HepG2 (cell line): Measurements from ENCODE around the gene KCNH6. TPM values are rescaled to one million over a fixed set of nuclear protein-coding genes. Genes with fewer than 3 reads are reported as not detected.

Experiments used
- CCDC6 ChIP-seq: sonication (generic); formaldehyde crosslinking; IDR thresholded peaks from 2 replicates; pipeline ENCODE4 v1.8.1; 2022; ENCODE audit warnings: mild to moderate bottlenecking, missing genetic modification reagents, moderate library complexity
- KMT2B ChIP-seq: IDR thresholded peaks from 2 replicates; pipeline ENCODE4 v1.6.1; 2016; ENCODE audit warnings: missing genetic modification reagents, missing compliant biosample characterization
- MTF2 ChIP-seq: sonication (generic); formaldehyde crosslinking; IDR thresholded peaks from 2 replicates; pipeline ENCODE4 v1.5.0; 2020; ENCODE audit warnings: missing genetic modification reagents, borderline replicate concordance
- NFATC3 ChIP-seq: sonication (generic); formaldehyde crosslinking; IDR thresholded peaks from 2 replicates; pipeline ENCODE4 v1.5.1; 2020; ENCODE audit warnings: mild to moderate bottlenecking, missing genetic modification reagents
- ZBTB40 ChIP-seq, 2 experiments: fragments of 450-650 bp in 1 of 2; sonication (generic) in 1 of 2; formaldehyde crosslinking in 1 of 2; IDR thresholded peaks; 2 replicates each; pipeline versions ENCODE4 v1.6.1 to v1.8.0; 2016 to 2022; ENCODE audit warnings: antibody characterized with exemption in 1 of 2, mild to moderate bottlenecking in 1 of 2, missing genetic modification reagents in 1 of 2
- ZFP36 ChIP-seq: fragments of 150-350 bp; IDR thresholded peaks from 2 replicates; pipeline ENCODE4 v1.6.1; 2018; ENCODE audit warnings: borderline replicate concordance, low read length, low read depth; ENCODE audit not compliant: partially characterized antibody
- ZNF264 ChIP-seq: sonication (generic); formaldehyde crosslinking; IDR thresholded peaks from 2 replicates; pipeline ENCODE4 v1.4.0; 2020; ENCODE audit warnings: missing genetic modification reagents
- ZNF280D ChIP-seq: sonication (generic); formaldehyde crosslinking; IDR thresholded peaks from 2 replicates; pipeline ENCODE4 v1.5.1; 2020; ENCODE audit warnings: mild to moderate bottlenecking, missing genetic modification reagents
- ZNF30 ChIP-seq: sonication (generic); formaldehyde crosslinking; IDR thresholded peaks from 2 replicates; pipeline ENCODE4 v1.5.0; 2020; ENCODE audit warnings: mild to moderate bottlenecking, missing genetic modification reagents
- ZNF567 ChIP-seq: sonication (generic); formaldehyde crosslinking; IDR thresholded peaks from 2 replicates; pipeline ENCODE4 v1.8.1; 2023; ENCODE audit warnings: mild to moderate bottlenecking, missing genetic modification reagents, borderline replicate concordance
- ZNF710 ChIP-seq: sonication (generic); formaldehyde crosslinking; IDR thresholded peaks from 2 replicates; pipeline ENCODE4 v1.5.0; 2020; ENCODE audit warnings: mild to moderate bottlenecking, missing genetic modification reagents, borderline replicate concordance
- polyA plus RNA-seq, 8 experiments: library from polyadenylated mRNA; depleted of rRNA in 3 of 8; stranded (reverse) in 7 of 8; unstranded in 1 of 8; fragments of >200 nt; fragmentation: Illumina TruSeq in 4 of 8; extraction: Trizol in 4 of 8; gene quantifications; 2 replicates each; pipeline versions ENCODE4 v1.2.1 to v1.2.3, GENCODE V29; 2011 to 2016; ENCODE audit warnings: low read depth in 4 of 8, missing spikeins in 1 of 8, mixed read lengths in 1 of 8; ENCODE audit not compliant: insufficient read depth in 1 of 8
- total RNA-seq, 5 experiments: library from RNA; depleted of rRNA; stranded (reverse); fragments of >200 nt; fragmentation: Illumina TruSeq; extraction: Trizol; gene quantifications; 2 replicates each; pipeline ENCODE4 v1.2.3, GENCODE V29; 2016; ENCODE audit warnings: low read depth in 1 of 5
- TF ChIP-seq, protein P1 (sequence below): IDR thresholded peaks from 2 replicates; pipeline ENCODE4 v1.6.1; 2016; ENCODE audit warnings: mild to moderate bottlenecking, missing biosample characterization, missing genetic modification reagents

KCNH6 gene
- total and polyA plus RNA-seq, 2 of the 13 experiments (the other 11 are each of a cell fraction or from before 2014, with no cell fraction given) = 0.05 to 0.18 TPM

- TF ChIP-seq ZNF280D = peak; percentile 37; the same call in 1 of the 2 replicates
- TF ChIP-seq KMT2B (CRISPR knock-in tag) = 0 out of 2 replicates have a peak, but pooled peaks have one; percentile 8
- TF ChIP-seq ZFP36 = no peak
- no peak for TF ChIP-seq MTF2 (CRISPR knock-in tag)
- TF ChIP-seq, protein P1, sequence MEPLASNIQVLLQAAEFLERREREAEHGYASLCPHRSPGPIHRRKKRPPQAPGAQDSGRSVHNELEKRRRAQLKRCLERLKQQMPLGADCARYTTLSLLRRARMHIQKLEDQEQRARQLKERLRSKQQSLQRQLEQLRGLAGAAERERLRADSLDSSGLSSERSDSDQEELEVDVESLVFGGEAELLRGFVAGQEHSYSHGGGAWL (CRISPR knock-in tag) = 0 out of 2 replicates have a peak, but pooled peaks have one; percentile 79
- 0 out of 2 replicates have a peak, but pooled peaks have one; percentile 55 for TF ChIP-seq ZNF567 (CRISPR knock-in tag)
- peak; percentile 75; the same call in 1 of the 2 replicates for TF ChIP-seq ZNF30 (CRISPR knock-in tag)
- no peak for TF ChIP-seq ZBTB40 (IDR thresholded peaks at IDR 0.05)
- 0 out of 2 replicates have a peak, but pooled peaks have one; percentile 64 for TF ChIP-seq ZBTB40 (CRISPR knock-in tag; IDR thresholded peaks at IDR 0.05)
- no peak for TF ChIP-seq ZNF264
- peak; percentile 17; the same call in 1 of the 2 replicates for TF ChIP-seq ZNF710 (CRISPR knock-in tag)
- TF ChIP-seq NFATC3 (CRISPR knock-in tag) = no peak
- peak; percentile 68 for TF ChIP-seq CCDC6 (CRISPR knock-in tag)
Measured at GRCh38 chr17:63550817-63551639, 27.9 kb downstream of the KCNH6 start (continued).
